IPS-18c (cell line): ENCODE results near the gene FAM20C.

Source experiments
- H3K4me3 ChIP-seq: 2 replicates; pipeline ENCODE4 v1.7.0; 2013; ENCODE audit warnings: low read depth, mild to moderate bottlenecking, low read length, moderate library complexity; ENCODE audit not compliant: insufficient read depth
- H3K9me3 ChIP-seq: one replicate; pipeline ENCODE4 v1.6.1; 2013; ENCODE audit warnings: mild to moderate bottlenecking, low read length, moderate library complexity; ENCODE audit not compliant: control insufficient read depth, insufficient read depth

The FAM20C gene

GRCh38 chr7:252981-253380 lies 60.6 kb downstream of the FAM20C start:
- no peak overlapping the region for H3K4me3 ChIP-seq
- peaks cover 15% of the 10 kb centered on the region for H3K9me3 ChIP-seq

GRCh38 chr7:253581-254336 lies 61.4 kb downstream of the FAM20C start:
- Histone ChIP-seq H3K4me3 (no peak overlapping the region), H3K9me3 (peaks cover 18% of the 10 kb centered on the region)

- H3K9me3 ChIP-seq: peaks cover 20% of the 10 kb centered on the region
- H3K4me3 ChIP-seq: no peak overlapping the region
Observed at GRCh38 chr7:254337-255037, 62.1 kb downstream of the FAM20C start.

GRCh38 chr7:255038-255435 lies 62.7 kb downstream of the FAM20C start:
- H3K9me3 ChIP-seq: peaks cover 23% of the 10 kb centered on the region
- no peak overlapping the region; the same call in 1 of the 2 replicates for H3K4me3 ChIP-seq

- no peak overlapping the region for H3K4me3 ChIP-seq
- H3K9me3 ChIP-seq: peaks cover 29% of the 10 kb centered on the region
Observed at GRCh38 chr7:255721-256361, 63.5 kb downstream of the FAM20C start.

GRCh38 chr7:256461-256940 lies 64.1 kb downstream of the FAM20C start:
- Histone ChIP-seq H3K4me3 (no peak overlapping the region), H3K9me3 (peaks cover 30% of the 10 kb centered on the region)

- H3K4me3 ChIP-seq: no peak overlapping the region
- peaks cover 37% of the 10 kb centered on the region for H3K9me3 ChIP-seq
Observed at GRCh38 chr7:256981-257646, 64.7 kb downstream of the FAM20C start.

- Histone ChIP-seq H3K9me3 (peaks cover 42% of the 10 kb centered on the region), H3K4me3 (no peak overlapping the region)
Observed at GRCh38 chr7:257647-257992, 65.2 kb downstream of the FAM20C start.

- peaks cover 45% of the 10 kb centered on the region for H3K9me3 ChIP-seq
- H3K4me3 ChIP-seq: no peak overlapping the region
Observed at GRCh38 chr7:258476-259190, 66.3 kb downstream of the FAM20C start.

GRCh38 chr7:259191-259505 lies 66.8 kb downstream of the FAM20C start:
- Histone ChIP-seq H3K9me3 (peaks cover 44% of the 10 kb centered on the region), H3K4me3 (no peak overlapping the region)

GRCh38 chr7:259751-260405 lies 67.5 kb downstream of the FAM20C start:
- peaks cover 44% of the 10 kb centered on the region for H3K9me3 ChIP-seq
- 0 out of 2 replicates have a peak overlapping the region, but pooled peaks have one; percentile 20 for H3K4me3 ChIP-seq

GRCh38 chr7:260441-261281 lies 68.3 kb downstream of the FAM20C start:
- Histone ChIP-seq H3K4me3 (0 out of 2 replicates have a peak overlapping the region, but pooled peaks have one; percentile 20), H3K9me3 (peaks cover 44% of the 10 kb centered on the region)

GRCh38 chr7:261341-262250 lies 69.2 kb downstream of the FAM20C start:
- Histone ChIP-seq H3K9me3 (peaks cover 44% of the 10 kb centered on the region), H3K4me3 (peak overlapping the region; percentile 2; the same call in 1 of the 2 replicates)

GRCh38 chr7:262251-262572 lies 69.8 kb downstream of the FAM20C start:
- peak overlapping the region; percentile 28; the same call in 1 of the 2 replicates for H3K4me3 ChIP-seq
- H3K9me3 ChIP-seq: peaks cover 48% of the 10 kb centered on the region
